Measurements from ENCODE around the gene TMEM181. TPM values are rescaled to one million over a fixed set of nuclear protein-coding genes. Genes with fewer than 3 reads are reported as not detected.

The TMEM181 gene
- total RNA-seq, 1 donor from 2014 or later, result 35.3 TPM

DNA sequence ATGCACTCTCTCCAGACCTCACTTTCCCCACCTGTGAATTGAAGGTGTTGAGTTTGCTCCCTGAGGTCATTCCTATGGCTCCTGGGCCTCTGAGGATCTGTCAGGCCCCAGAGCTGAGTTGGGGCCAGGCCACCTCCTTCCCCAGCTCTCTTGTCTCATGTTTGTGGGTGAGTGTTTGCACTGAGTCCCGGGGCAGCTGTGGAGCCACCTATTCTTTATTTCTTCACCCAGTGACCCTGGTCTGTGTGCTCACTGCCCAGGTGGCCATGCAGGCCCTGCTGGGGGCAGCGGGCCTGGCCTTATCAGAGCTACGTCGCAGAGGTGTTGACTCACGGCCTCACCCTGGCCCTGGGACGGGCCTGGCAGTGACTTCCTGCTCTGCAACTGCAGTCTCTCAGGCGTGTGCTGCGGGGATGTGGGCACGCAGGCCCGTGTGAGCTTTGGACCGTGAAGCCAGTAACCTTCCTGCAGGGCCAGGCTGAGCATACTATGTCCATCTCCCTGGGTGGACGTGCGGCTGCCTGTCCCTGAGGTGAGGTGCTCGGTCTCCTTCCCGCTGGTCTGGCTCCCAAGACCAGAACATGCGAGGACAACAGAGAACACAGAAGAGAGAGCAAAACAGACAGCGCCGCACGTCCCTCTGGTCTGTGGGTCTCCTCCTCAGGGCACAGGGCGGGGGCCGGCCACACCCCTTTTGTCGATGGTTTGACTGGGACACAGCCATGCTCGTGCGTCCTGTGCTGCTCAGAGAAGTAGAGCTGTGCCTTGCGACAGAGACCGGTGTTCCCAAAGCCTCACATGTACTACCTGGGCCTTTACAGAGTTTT lies 12.1 kb downstream of the TMEM181 start:
- no peak overlapping the region for H3K4me3 ChIP-seq (ENCODE audit: low read depth, low read length)
- FAIRE-seq (no peak), DNase-seq (ENCODE audit: low read depth) (peak; percentile 52)
- TF ChIP-seq, protein P1, sequence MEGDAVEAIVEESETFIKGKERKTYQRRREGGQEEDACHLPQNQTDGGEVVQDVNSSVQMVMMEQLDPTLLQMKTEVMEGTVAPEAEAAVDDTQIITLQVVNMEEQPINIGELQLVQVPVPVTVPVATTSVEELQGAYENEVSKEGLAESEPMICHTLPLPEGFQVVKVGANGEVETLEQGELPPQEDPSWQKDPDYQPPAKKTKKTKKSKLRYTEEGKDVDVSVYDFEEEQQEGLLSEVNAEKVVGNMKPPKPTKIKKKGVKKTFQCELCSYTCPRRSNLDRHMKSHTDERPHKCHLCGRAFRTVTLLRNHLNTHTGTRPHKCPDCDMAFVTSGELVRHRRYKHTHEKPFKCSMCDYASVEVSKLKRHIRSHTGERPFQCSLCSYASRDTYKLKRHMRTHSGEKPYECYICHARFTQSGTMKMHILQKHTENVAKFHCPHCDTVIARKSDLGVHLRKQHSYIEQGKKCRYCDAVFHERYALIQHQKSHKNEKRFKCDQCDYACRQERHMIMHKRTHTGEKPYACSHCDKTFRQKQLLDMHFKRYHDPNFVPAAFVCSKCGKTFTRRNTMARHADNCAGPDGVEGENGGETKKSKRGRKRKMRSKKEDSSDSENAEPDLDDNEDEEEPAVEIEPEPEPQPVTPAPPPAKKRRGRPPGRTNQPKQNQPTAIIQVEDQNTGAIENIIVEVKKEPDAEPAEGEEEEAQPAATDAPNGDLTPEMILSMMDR (IDR thresholded peaks at IDR 0.05; ENCODE audit: insufficient read depth, low read length, severe bottlenecking), result no peak
- H3K36me3 ChIP-seq (ENCODE audit: control insufficient read depth, insufficient read depth, low read length), result peaks cover 13% of the 10 kb centered on the region
- no peaks in the 10 kb centered on the region for H3K27me3 ChIP-seq (ENCODE audit: control insufficient read depth, insufficient read depth, low read length)

DNA sequence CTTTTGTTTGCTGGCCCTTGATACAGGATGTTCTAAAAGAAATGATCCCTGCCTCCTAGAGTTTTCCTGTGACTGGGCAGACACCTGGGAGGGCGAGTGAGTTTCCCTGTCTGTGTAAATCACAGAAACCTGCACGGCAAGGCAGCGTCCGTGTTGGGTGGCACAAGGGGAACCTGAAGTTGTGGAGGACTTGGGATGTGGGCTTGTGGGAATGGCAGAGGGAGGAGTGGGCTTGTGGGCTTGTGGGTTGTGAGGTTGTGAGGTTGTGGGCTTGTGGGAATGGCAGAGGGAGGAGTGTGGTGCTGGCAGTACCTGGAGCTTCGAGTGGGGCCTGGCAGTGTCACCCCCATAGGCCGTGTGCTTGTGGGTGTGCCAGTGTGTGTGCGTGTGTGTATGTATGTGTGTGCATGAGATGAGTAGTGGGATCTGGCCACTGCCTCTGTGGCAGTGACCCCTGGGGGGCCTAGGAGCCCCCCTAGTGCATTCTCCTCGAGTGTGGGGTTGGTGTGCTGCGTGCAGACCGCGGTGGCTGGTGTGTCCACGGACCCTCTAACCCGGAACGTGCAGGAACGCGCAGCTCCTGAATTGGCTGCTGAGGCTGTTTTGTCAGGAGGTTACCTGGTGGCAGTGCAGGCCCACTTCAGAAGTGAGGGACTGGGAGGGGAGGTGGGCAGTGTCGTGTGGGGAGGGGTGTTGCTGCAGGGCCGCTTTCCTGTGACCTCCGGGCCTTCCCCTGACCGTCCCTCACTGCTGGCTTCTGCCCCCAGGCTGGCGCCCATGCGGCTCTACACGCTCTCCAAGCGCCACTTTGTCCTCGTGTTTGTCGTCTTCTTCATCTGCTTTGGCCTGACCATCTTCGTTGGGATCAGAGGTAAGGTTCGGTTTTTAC lies 13.0 kb downstream of the TMEM181 start:
- FAIRE-seq (no peak), DNase-seq (ENCODE audit: low read depth) (no peak)
- Histone ChIP-seq H3K27me3 (ENCODE audit: control insufficient read depth, insufficient read depth, low read length) (no peaks in the 10 kb centered on the region), H3K4me3 (ENCODE audit: low read depth, low read length) (no peak overlapping the region), H3K36me3 (ENCODE audit: control insufficient read depth, insufficient read depth, low read length) (peaks cover 13% of the 10 kb centered on the region)
- TF ChIP-seq, protein P1 (IDR thresholded peaks at IDR 0.05; ENCODE audit: insufficient read depth, low read length, severe bottlenecking), result no peak

DNA sequence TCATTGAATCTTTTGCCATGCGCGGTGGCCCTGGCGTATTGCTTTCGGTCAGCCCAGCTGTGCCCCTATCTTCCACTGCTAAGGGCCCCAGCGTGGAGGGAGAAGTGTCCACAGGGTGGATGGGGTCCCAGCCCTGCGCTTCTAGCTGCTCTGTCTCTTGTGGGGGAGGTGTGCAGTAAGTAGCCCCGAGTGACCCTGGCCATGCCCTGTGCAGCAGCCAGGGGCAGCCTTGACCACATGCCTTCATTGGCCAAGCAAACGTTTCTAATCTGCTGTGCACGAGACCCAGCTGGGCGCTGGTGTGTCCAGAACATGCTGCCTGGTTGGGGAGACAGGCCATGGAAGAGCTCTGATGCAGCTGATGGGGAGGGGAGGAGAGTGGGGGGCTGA lies 13.6 kb downstream of the TMEM181 start:
- Histone ChIP-seq H3K27me3 (ENCODE audit: control insufficient read depth, insufficient read depth, low read length) (no peaks in the 10 kb centered on the region), H3K36me3 (ENCODE audit: control insufficient read depth, insufficient read depth, low read length) (peaks cover 13% of the 10 kb centered on the region), H3K4me3 (ENCODE audit: low read depth, low read length) (no peak overlapping the region)
- FAIRE-seq (no peak), DNase-seq (ENCODE audit: low read depth) (no peak)
- TF ChIP-seq, protein P1 (IDR thresholded peaks at IDR 0.05; ENCODE audit: insufficient read depth, low read length, severe bottlenecking), result no peak

DNA sequence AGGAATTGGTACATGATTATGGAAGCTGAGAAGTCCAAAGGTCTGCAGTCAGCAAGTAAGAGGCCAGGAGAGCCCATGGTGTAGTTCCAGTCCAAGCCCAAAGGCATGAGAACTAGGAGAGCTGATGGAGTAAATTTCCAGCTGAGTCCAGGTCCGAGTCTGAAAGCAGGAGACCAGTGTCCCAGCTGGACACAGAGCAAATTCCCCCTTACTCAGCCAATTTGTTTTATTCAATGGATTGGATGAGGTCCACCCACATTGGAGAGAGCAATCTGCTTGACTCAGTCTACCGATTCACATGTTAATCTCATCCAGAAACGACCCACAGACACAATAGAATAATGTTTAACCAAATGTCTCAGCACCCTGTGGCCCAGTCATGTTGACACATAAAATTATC lies 14.9 kb downstream of the TMEM181 start:
- FAIRE-seq, result no peak
- TF ChIP-seq, protein P1 (IDR thresholded peaks at IDR 0.05; ENCODE audit: insufficient read depth, low read length, severe bottlenecking), result no peak
- H3K36me3 ChIP-seq (ENCODE audit: control insufficient read depth, insufficient read depth, low read length), result peaks cover 14% of the 10 kb centered on the region
- H3K4me3 ChIP-seq (ENCODE audit: low read depth, low read length), result no peak overlapping the region
- DNase-seq (ENCODE audit: low read depth), result no peak
- no peaks in the 10 kb centered on the region for H3K27me3 ChIP-seq (ENCODE audit: control insufficient read depth, insufficient read depth, low read length)

DNA sequence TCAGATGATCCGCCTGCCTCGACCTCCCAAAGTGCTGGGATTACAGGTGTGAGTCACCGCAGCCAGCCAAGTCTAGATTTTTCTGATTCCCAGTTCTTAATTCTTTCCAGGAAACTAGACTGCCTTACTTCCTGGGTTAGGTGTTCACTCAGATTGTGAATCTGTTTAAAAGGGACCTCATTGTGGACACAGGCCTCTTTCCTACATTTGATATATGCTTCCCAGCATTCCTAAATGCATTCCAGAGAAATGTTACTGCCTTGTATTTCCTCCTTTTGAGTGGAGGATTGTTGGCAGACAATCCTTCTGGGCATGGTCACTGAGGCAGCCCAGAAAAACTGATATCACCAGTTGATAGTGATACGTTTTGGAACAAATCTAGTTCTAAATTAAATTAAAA lies 15.7 kb downstream of the TMEM181 start:
- TF ChIP-seq, protein P1 (IDR thresholded peaks at IDR 0.05; ENCODE audit: insufficient read depth, low read length, severe bottlenecking), result no peak
- Histone ChIP-seq H3K27me3 (ENCODE audit: control insufficient read depth, insufficient read depth, low read length) (no peaks in the 10 kb centered on the region), H3K36me3 (ENCODE audit: control insufficient read depth, insufficient read depth, low read length) (peaks cover 12% of the 10 kb centered on the region), H3K4me3 (ENCODE audit: low read depth, low read length) (no peak overlapping the region)
- DNase-seq (ENCODE audit: low read depth), result no peak
- no peak for FAIRE-seq
